HCT116 (cell line): ENCODE measurements around the gene TTC1. TPM values are rescaled to one million over a fixed set of nuclear protein-coding genes. Genes with fewer than 3 reads are reported as not detected.
"Not testable (repeated sequence)": the region's sequence is repeated elsewhere in the genome, so short reads cannot be mapped to it uniquely, and the experiment has no call there.

ENCODE experiments used
- ATAC-seq: fragments of 200-7000 bp; cut with Tn5 transposase; 2 replicates; pipeline ENCODE4 v1.9.1; 2020; ENCODE audit warnings: mild to moderate bottlenecking, moderate library complexity
- BruUV-seq: library from RNA; stranded (reverse); fragments of 400-500 nt; replicated peaks from 2 replicates; lab custom pipeline; 2021; lab: Mats Ljungman, UMichigan
- CTCF ChIA-PET: fragments of 300-600 bp; sonication (Branson Sonifier 250); formaldehyde crosslinking; loops from one replicate; lab custom pipeline; 2021; ENCODE audit warnings: antibody characterized with exemption; lab: Charles Lee
- POLR2A ChIA-PET: fragments of 300-600, 350-600 bp; sonication (Branson Sonifier 250); formaldehyde crosslinking; loops from one replicate; lab custom pipeline; 2021; ENCODE audit warnings: antibody characterized with exemption; lab: Charles Lee
- RAD21 ChIA-PET, 2 experiments: fragments of 300-600 bp; sonication (Branson Sonifier 250); formaldehyde crosslinking; loops; one replicate each; lab custom pipeline; 2023; ENCODE audit warnings: low total read pairs in 2 of 2; ENCODE audit not compliant: uncharacterized antibody in 2 of 2, unreplicated experiment in 2 of 2, low non-redundant PET in 1 of 2; lab: Charles Lee
- DNase-seq: peaks from one replicate; pipeline ENCODE4 v3.0.0-alpha.2; 2010; ENCODE audit warnings: low read depth, low spot score
- H2AFZ ChIP-seq: fragments of 200-600 bp; shearing (Covaris generic), sonication (generic); 2 replicates; pipeline ENCODE4 v1.6.1; 2017; ENCODE audit warnings: low read depth, mixed run types, mixed read lengths, antibody characterized with exemption, low read length; ENCODE audit not compliant: poor library complexity, severe bottlenecking
- H3K27ac ChIP-seq: 2 replicates; pipeline ENCODE4 v1.5.1; 2012; ENCODE audit warnings: low read depth, low read length
- H3K27me3 ChIP-seq: fragments of 200-600 bp; sonication (generic); 2 replicates; pipeline ENCODE4 v1.6.1; 2016; ENCODE audit warnings: mixed run types, low read length, mixed read lengths; ENCODE audit not compliant: insufficient read depth
- H3K36me3 ChIP-seq, 2 experiments: fragments of 200-500 bp in 1 of 2; fragments of 200-600 bp in 1 of 2; sonication (Bioruptor generic) in 1 of 2; sonication (generic) in 1 of 2; 2 replicates each; pipeline versions ENCODE4 v1.5.1 to v1.6.1; 2014 to 2016; ENCODE audit warnings: low read length in 2 of 2, inconsistent platforms in 1 of 2, mixed read lengths in 1 of 2, mixed run types in 1 of 2; ENCODE audit not compliant: insufficient read depth in 2 of 2, control insufficient read depth in 1 of 2
- H3K4me1 ChIP-seq, 2 experiments: fragments of 200-600 bp in 1 of 2; sonication (generic) in 1 of 2; 2 replicates each; pipeline versions ENCODE4 v1.5.1 to v1.6.1; 2012 to 2017; ENCODE audit warnings: low read length in 2 of 2, inconsistent platforms in 1 of 2, mild to moderate bottlenecking in 1 of 2, mixed read lengths in 1 of 2, mixed run types in 1 of 2, moderate library complexity in 1 of 2; ENCODE audit not compliant: insufficient read depth in 2 of 2, control insufficient read depth in 1 of 2
- H3K4me2 ChIP-seq: fragments of 200-600 bp; sonication (generic); 2 replicates; pipeline ENCODE4 v1.6.1; 2017; ENCODE audit warnings: mixed run types, low read length, mixed read lengths
- H3K4me3 ChIP-seq, 2 experiments: fragments of 200-600 bp in 1 of 2; sonication (generic) in 1 of 2; replicated peaks in 1 of 2; 2 replicates each; pipeline ENCODE4 v1.5.1; 2011 to 2016; ENCODE audit warnings: low read length in 2 of 2, control low read depth in 1 of 2, low read depth in 1 of 2, mild to moderate bottlenecking in 1 of 2, mixed read lengths in 1 of 2, mixed run types in 1 of 2
- H3K79me2 ChIP-seq: fragments of 200-600 bp; sonication (generic); 2 replicates; pipeline ENCODE4 v1.6.1; 2017; ENCODE audit warnings: mild to moderate bottlenecking, mixed run types, low read length, moderate library complexity, mixed read lengths; ENCODE audit not compliant: insufficient read depth
- H3K9ac ChIP-seq: fragments of 200-600 bp; sonication (generic); 2 replicates; pipeline ENCODE4 v1.6.1; 2016; ENCODE audit warnings: low read length, mixed read lengths
- H3K9me2 ChIP-seq: fragments of 200-600 bp; sonication (generic), shearing (Covaris generic); 2 replicates; pipeline ENCODE4 v1.6.1; 2017; ENCODE audit warnings: mixed run types, mild to moderate bottlenecking, moderate library complexity; ENCODE audit not compliant: insufficient read depth
- H3K9me3 ChIP-seq, 2 experiments: fragments of 200-500 bp in 1 of 2; fragments of 200-600 bp in 1 of 2; sonication (Bioruptor generic) in 1 of 2; sonication (generic) in 1 of 2; 2 replicates each; pipeline ENCODE4 v1.6.1; 2014 to 2017; ENCODE audit warnings: low read length in 2 of 2, mixed read lengths in 2 of 2, inconsistent platforms in 1 of 2, low read depth in 1 of 2, mild to moderate bottlenecking in 1 of 2, mixed run types in 1 of 2, moderate library complexity in 1 of 2; ENCODE audit not compliant: control insufficient read depth in 1 of 2, insufficient read depth in 1 of 2
- H4K20me1 ChIP-seq: fragments of 200-600 bp; sonication (generic), shearing (Covaris generic); 2 replicates; pipeline ENCODE4 v1.6.1; 2017; ENCODE audit warnings: mixed run types, mild to moderate bottlenecking, moderate library complexity; ENCODE audit not compliant: insufficient read depth
- ATF3 ChIP-seq: IDR thresholded peaks from 2 replicates; pipeline ENCODE4 v1.6.1; 2012
- CBX3 ChIP-seq: IDR thresholded peaks from 2 replicates; pipeline ENCODE4 v1.6.1; 2012; ENCODE audit warnings: low read depth
- CTCF ChIP-seq, 3 experiments: fragments of 200-600 bp in 1 of 3; sonication (generic) in 1 of 3; IDR thresholded peaks in 2 of 3; conservative IDR thresholded peaks in 1 of 3; 2 replicates each; pipeline ENCODE4 v1.5.1; 2012 to 2017; ENCODE audit warnings: low read depth in 2 of 3, low read length in 2 of 3, antibody characterized with exemption in 1 of 3, borderline replicate concordance in 1 of 3, control low read depth in 1 of 3, mild to moderate bottlenecking in 1 of 3, mixed read lengths in 1 of 3, mixed run types in 1 of 3, moderate library complexity in 1 of 3; ENCODE audit not compliant: insufficient read depth in 1 of 3
- EZH2phosphoT487 ChIP-seq: fragments of 200-600 bp; IDR thresholded peaks from 2 replicates; pipeline ENCODE4 v1.6.1; 2018; ENCODE audit warnings: antibody characterized with exemption, borderline replicate concordance
- POLR2A ChIP-seq: IDR thresholded peaks from 2 replicates; pipeline ENCODE4 v1.7.0; 2011; ENCODE audit warnings: borderline replicate concordance; ENCODE audit not compliant: insufficient read depth, insufficient read length; ENCODE audit errors: extremely low read depth
- POLR2AphosphoS5 ChIP-seq: IDR thresholded peaks from 2 replicates; pipeline ENCODE4 v1.6.1; 2011; ENCODE audit warnings: mild to moderate bottlenecking, low read depth, low read length, moderate library complexity
- RAD21 ChIP-seq: IDR thresholded peaks from 2 replicates; pipeline ENCODE4 v1.6.1; 2012; ENCODE audit warnings: low read depth, mild to moderate bottlenecking
- SIN3A ChIP-seq: IDR thresholded peaks from 2 replicates; pipeline ENCODE4 v1.6.1; 2012; ENCODE audit warnings: low read depth
- SRF ChIP-seq: IDR thresholded peaks from 2 replicates; pipeline ENCODE4 v1.6.1; 2012; ENCODE audit warnings: low read depth
- intact Hi-C: fragments of 100-400 bp; cut with micrococcal nuclease; formaldehyde crosslinking; loops from 2 replicates; pipeline ENCODE4 v1.10.0; 2022
- total RNA-seq: library from RNA; stranded (reverse); gene quantifications from one replicate; pipeline ENCODE4 v1.2.1, GENCODE V29; 2021; ENCODE audit not compliant: unreplicated experiment

The TTC1 gene
- total RNA-seq, 1 experiment from 2014 or later = 48.1 TPM

GRCh38 chr5:159965031-159965837 is 43.7 kb upstream of the TTC1 start:
- ATAC-seq = peak; percentile 95

GRCh38 chr5:159965838-159966128 is 43.2 kb upstream of the TTC1 start:
- RAD21 ChIA-PET, ATAC-seq: not testable (repeated sequence)

More at GRCh38 chr5:159965031-159965837, 43.7 kb upstream of the TTC1 start:
- BruUV-seq = no TSS peak
- Histone ChIP-seq H2AFZ (peak overlapping the region; percentile 65), H3K4me3 (no peak overlapping the region), H3K27ac (no peak overlapping the region), H3K4me2 (no peak overlapping the region), H3K9me3 (no peaks in the 10 kb centered on the region), H3K27me3 (no peaks in the 10 kb centered on the region), H3K79me2 (no peaks in the 10 kb centered on the region), H3K4me1 (peaks cover 0 to 2% of the 10 kb centered on the region in 2 experiments; a peak in 1 of 4 replicates), H4K20me1 (no peaks in the 10 kb centered on the region), H3K36me3 (no peaks in the 10 kb centered on the region), H3K9me2 (no peaks in the 10 kb centered on the region), H3K9ac (no peak overlapping the region)
- ChIA-PET POLR2A (no interaction called here), CTCF (interaction anchor here (1.0 kb wide), 1 partner anchor 449 kb away, joined by 3 read pairs; no protein-coding TSS in a partner anchor), RAD21 (no interaction called here)
- DNase-seq = peak; percentile 33
- intact Hi-C loops = loop anchor here (1.0 kb wide), 1 partner anchor 449 kb away; no protein-coding TSS in a partner anchor
- TF ChIP-seq RAD21 (peak; percentile 84), ATF3 (no peak), SIN3A (no peak), POLR2A (no peak), CTCF (IDR thresholded peaks at IDR 0.05 in 2 of 3, conservative IDR thresholded peaks at IDR 0.05 in 1 of 3; ENCODE audit: borderline replicate concordance in 1 of 3, insufficient read depth in 1 of 3, low read depth in 2 of 3, low read length in 2 of 3) (peak; percentile 61 to 77 (median 71)), EZH2phosphoT487 (no peak), POLR2AphosphoS5 (no peak), CBX3 (no peak), SRF (no peak)

More at GRCh38 chr5:159965838-159966128, 43.2 kb upstream of the TTC1 start:
- H3K4me3 ChIP-seq, H3K4me1 ChIP-seq, BruUV-seq, H3K9me3 ChIP-seq, DNase-seq, H3K27ac ChIP-seq, H3K9ac ChIP-seq, H3K79me2 ChIP-seq, H4K20me1 ChIP-seq, H3K27me3 ChIP-seq, POLR2A ChIA-PET, H3K4me2 ChIP-seq, H3K36me3 ChIP-seq, H3K9me2 ChIP-seq, CTCF ChIA-PET, H2AFZ ChIP-seq: not testable (repeated sequence)
- intact Hi-C loops = loop anchor here (1.0 kb wide), 1 partner anchor 449 kb away; no protein-coding TSS in a partner anchor
